Activated T-cell treated with anti-CD3 and anti-CD28 coated beads for 1 hour (primary cell): Measurements from ENCODE around the gene WWOX.
A peak's percentile ranks its signal among the peaks of the same experiment; 100 is the strongest.

Experiments
- DNase-seq: peaks from one replicate; pipeline ENCODE4 v3.0.0-alpha.2; 2020; ENCODE audit warnings: low read depth

The WWOX gene

GRCh38 chr16:78737630-78738029, 638.2 kb downstream of the WWOX start:
- no peak for DNase-seq

GRCh38 chr16:78738557-78738956, 639.1 kb downstream of the WWOX start:
- no peak for DNase-seq

- DNase-seq, result no peak
Measured at GRCh38 chr16:78740269-78740668, 640.8 kb downstream of the WWOX start.

GRCh38 chr16:78742501-78743283, 643.2 kb downstream of the WWOX start:
- DNase-seq, result peak; percentile 57

GRCh38 chr16:78743556-78743955, 644.1 kb downstream of the WWOX start:
- DNase-seq, result no peak

GRCh38 chr16:78744099-78744498, 644.6 kb downstream of the WWOX start:
- DNase-seq, result no peak

GRCh38 chr16:78744796-78745107, 645.3 kb downstream of the WWOX start:
- no peak for DNase-seq

GRCh38 chr16:78745108-78746019, 645.9 kb downstream of the WWOX start:
- DNase-seq, result no peak

- DNase-seq, result no peak
Measured at GRCh38 chr16:78746718-78747117, 647.3 kb downstream of the WWOX start.

GRCh38 chr16:78748220-78748929, 648.9 kb downstream of the WWOX start:
- DNase-seq, result no peak

- no peak for DNase-seq
Measured at GRCh38 chr16:78749745-78750268, 650.4 kb downstream of the WWOX start.

GRCh38 chr16:78750611-78751010, 651.2 kb downstream of the WWOX start:
- no peak for DNase-seq

- no peak for DNase-seq
Measured at GRCh38 chr16:78751601-78752000, 652.1 kb downstream of the WWOX start.

- DNase-seq, result no peak
Measured at GRCh38 chr16:78754713-78755112, 655.3 kb downstream of the WWOX start.

GRCh38 chr16:78755751-78756661, 656.6 kb downstream of the WWOX start:
- no peak for DNase-seq

GRCh38 chr16:78759596-78759995, 660.1 kb downstream of the WWOX start:
- DNase-seq, result no peak

GRCh38 chr16:78760611-78761010, 661.2 kb downstream of the WWOX start:
- no peak for DNase-seq

GRCh38 chr16:78761427-78761826, 662.0 kb downstream of the WWOX start:
- DNase-seq, result no peak

GRCh38 chr16:78762222-78762621, 662.8 kb downstream of the WWOX start:
- DNase-seq, result no peak

- no peak for DNase-seq
Measured at GRCh38 chr16:78763821-78764440, 664.5 kb downstream of the WWOX start.

GRCh38 chr16:78764478-78764877, 665.0 kb downstream of the WWOX start:
- DNase-seq, result no peak
